Neural cell (in vitro differentiated cells): Measurements from ENCODE around the gene ZNF283.

ENCODE experiments used
- EP300 ChIP-seq: fragments of 450-650 bp; conservative IDR thresholded peaks from 2 replicates; pipeline ENCODE4 v1.6.1; 2014; ENCODE audit warnings: antibody characterized with exemption, mild to moderate bottlenecking, moderate library complexity; ENCODE audit not compliant: poor library complexity, severe bottlenecking
- EZH2 ChIP-seq: fragments of 200-600, 300-800 bp; shearing (Covaris generic), sonication (generic); IDR thresholded peaks from 2 replicates; pipeline ENCODE4 v1.6.1; 2014; ENCODE audit warnings: antibody characterized with exemption, low read length, borderline replicate concordance, mild to moderate bottlenecking; ENCODE audit not compliant: insufficient read depth, poor library complexity, severe bottlenecking
- MXI1 ChIP-seq: fragments of 450-650 bp; conservative IDR thresholded peaks from 2 replicates; pipeline ENCODE4 v1.6.1; 2014; ENCODE audit warnings: antibody characterized with exemption, mild to moderate bottlenecking; ENCODE audit not compliant: poor library complexity, severe bottlenecking
- POLR2AphosphoS5 ChIP-seq: IDR thresholded peaks from 2 replicates; pipeline ENCODE4 v1.6.1; 2012
- RAD21 ChIP-seq: fragments of 450-650 bp; conservative IDR thresholded peaks from 2 replicates; pipeline ENCODE4 v1.6.1; 2014; ENCODE audit warnings: antibody characterized with exemption, mild to moderate bottlenecking, moderate library complexity
- TAF1 ChIP-seq: IDR thresholded peaks from 2 replicates; pipeline ENCODE4 v1.6.1; 2012; ENCODE audit warnings: low read depth
- TF ChIP-seq, protein P1 (sequence below): fragments of 450-650 bp; IDR thresholded peaks from 2 replicates; pipeline ENCODE4 v1.5.1; 2014; ENCODE audit warnings: antibody characterized with exemption, mild to moderate bottlenecking, moderate library complexity; ENCODE audit not compliant: poor library complexity, severe bottlenecking
- TF ChIP-seq, protein P2 (sequence below): IDR thresholded peaks from 2 replicates; pipeline ENCODE4 v1.6.1; 2012; ENCODE audit warnings: borderline replicate concordance

DNA sequence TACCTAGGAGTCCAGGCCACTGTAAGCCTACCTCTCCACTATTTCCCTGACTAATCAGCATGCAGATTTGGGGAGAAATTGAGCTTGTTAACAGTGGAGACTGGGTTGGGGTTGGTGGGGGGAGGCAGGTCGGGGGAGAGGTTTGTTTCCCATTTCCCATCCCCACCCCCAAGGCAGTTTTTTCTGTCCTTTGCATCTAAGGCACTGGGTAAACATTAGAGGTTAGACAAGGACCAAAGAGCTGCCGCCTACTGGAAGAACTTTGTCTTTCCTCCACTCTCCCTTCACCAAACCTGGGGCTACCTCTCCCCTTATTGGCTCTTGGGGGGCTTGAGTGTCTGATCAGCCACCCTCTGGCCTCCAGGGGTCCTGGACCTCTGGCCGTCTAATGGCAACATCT, 47.3 kb upstream of the ZNF283 start:
- TF ChIP-seq, protein P1, sequence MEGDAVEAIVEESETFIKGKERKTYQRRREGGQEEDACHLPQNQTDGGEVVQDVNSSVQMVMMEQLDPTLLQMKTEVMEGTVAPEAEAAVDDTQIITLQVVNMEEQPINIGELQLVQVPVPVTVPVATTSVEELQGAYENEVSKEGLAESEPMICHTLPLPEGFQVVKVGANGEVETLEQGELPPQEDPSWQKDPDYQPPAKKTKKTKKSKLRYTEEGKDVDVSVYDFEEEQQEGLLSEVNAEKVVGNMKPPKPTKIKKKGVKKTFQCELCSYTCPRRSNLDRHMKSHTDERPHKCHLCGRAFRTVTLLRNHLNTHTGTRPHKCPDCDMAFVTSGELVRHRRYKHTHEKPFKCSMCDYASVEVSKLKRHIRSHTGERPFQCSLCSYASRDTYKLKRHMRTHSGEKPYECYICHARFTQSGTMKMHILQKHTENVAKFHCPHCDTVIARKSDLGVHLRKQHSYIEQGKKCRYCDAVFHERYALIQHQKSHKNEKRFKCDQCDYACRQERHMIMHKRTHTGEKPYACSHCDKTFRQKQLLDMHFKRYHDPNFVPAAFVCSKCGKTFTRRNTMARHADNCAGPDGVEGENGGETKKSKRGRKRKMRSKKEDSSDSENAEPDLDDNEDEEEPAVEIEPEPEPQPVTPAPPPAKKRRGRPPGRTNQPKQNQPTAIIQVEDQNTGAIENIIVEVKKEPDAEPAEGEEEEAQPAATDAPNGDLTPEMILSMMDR, result no peak
- TF ChIP-seq POLR2AphosphoS5, result no peak
- TF ChIP-seq MXI1, result no peak
- TF ChIP-seq EZH2, result no peak
- no peak for TF ChIP-seq EP300
- TF ChIP-seq TAF1, result no peak
- TF ChIP-seq, protein P2, sequence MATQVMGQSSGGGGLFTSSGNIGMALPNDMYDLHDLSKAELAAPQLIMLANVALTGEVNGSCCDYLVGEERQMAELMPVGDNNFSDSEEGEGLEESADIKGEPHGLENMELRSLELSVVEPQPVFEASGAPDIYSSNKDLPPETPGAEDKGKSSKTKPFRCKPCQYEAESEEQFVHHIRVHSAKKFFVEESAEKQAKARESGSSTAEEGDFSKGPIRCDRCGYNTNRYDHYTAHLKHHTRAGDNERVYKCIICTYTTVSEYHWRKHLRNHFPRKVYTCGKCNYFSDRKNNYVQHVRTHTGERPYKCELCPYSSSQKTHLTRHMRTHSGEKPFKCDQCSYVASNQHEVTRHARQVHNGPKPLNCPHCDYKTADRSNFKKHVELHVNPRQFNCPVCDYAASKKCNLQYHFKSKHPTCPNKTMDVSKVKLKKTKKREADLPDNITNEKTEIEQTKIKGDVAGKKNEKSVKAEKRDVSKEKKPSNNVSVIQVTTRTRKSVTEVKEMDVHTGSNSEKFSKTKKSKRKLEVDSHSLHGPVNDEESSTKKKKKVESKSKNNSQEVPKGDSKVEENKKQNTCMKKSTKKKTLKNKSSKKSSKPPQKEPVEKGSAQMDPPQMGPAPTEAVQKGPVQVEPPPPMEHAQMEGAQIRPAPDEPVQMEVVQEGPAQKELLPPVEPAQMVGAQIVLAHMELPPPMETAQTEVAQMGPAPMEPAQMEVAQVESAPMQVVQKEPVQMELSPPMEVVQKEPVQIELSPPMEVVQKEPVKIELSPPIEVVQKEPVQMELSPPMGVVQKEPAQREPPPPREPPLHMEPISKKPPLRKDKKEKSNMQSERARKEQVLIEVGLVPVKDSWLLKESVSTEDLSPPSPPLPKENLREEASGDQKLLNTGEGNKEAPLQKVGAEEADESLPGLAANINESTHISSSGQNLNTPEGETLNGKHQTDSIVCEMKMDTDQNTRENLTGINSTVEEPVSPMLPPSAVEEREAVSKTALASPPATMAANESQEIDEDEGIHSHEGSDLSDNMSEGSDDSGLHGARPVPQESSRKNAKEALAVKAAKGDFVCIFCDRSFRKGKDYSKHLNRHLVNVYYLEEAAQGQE, result no peak
- TF ChIP-seq RAD21, result no peak
